ENCODE results near the gene CIART. TPM values are rescaled to one million over a fixed set of nuclear protein-coding genes. Genes with fewer than 3 reads are reported as not detected.
"Not testable (repeated sequence)": the region's sequence is repeated elsewhere in the genome, so short reads cannot be mapped to it uniquely, and the experiment has no call there.

The CIART gene
- polyA plus RNA-seq (2013, experiment 1 of 2) = 5.5 TPM
- 4.6 TPM for polyA plus RNA-seq (2013, experiment 2 of 2)

- no peaks in the 10 kb centered on the region for H3K9me3 ChIP-seq (ENCODE audit: control insufficient read depth, low read length)
- H3K4me1 ChIP-seq (ENCODE audit: control insufficient read depth, insufficient read depth, low read length, poor library complexity, severe bottlenecking) = no peaks in the 10 kb centered on the region
- WGBS, 2 experiments (ENCODE audit: insufficient coverage in 2 of 2) = 35 to 37% methylated on average over 31 to 35 of the region's 46 CpGs
- H3K4me3 ChIP-seq (ENCODE audit: extremely low read depth, insufficient read depth, low read length, poor library complexity, severe bottlenecking) = peak within 1 kb of the TSS; percentile 28
- H3K27ac ChIP-seq (ENCODE audit: low read depth, low read length, severe bottlenecking) = peak within 1 kb of the TSS; percentile 26
- H3K36me3 ChIP-seq (ENCODE audit: control insufficient read depth, insufficient read depth, low read length) = peaks cover 3% of the 10 kb centered on the region
These were observed at the start of gene CIART for GRCh38 chr1:150281758-150282557. Gene CIART, plus strand, starts transcription at chr1:150282554. Its CDS starts 714 bp downstream, at chr1:150283268.

- peaks cover 37% of the 10 kb centered on the region for H3K36me3 ChIP-seq (ENCODE audit: control insufficient read depth, insufficient read depth, low read length)
- 98 to 100% methylated on average over 5 to 10 of the region's 10 CpGs for WGBS, 2 experiments (ENCODE audit: insufficient coverage in 2 of 2)
- H3K9me3 ChIP-seq (ENCODE audit: control insufficient read depth, low read length); H3K27ac ChIP-seq (ENCODE audit: low read depth, low read length, severe bottlenecking); H3K4me3 ChIP-seq (ENCODE audit: extremely low read depth, insufficient read depth, low read length, poor library complexity, severe bottlenecking); H3K4me1 ChIP-seq (ENCODE audit: control insufficient read depth, insufficient read depth, low read length, poor library complexity, severe bottlenecking): not testable (repeated sequence)
These were observed 49.4 kb upstream of the CIART start for GRCh38 chr1:150232921-150233320.

GRCh38 chr1:150233359-150234308 lies 48.7 kb upstream of the CIART start:
- 51 to 63% methylated on average over 4 to 5 of the region's 15 CpGs for WGBS, 2 experiments (ENCODE audit: insufficient coverage in 2 of 2)
- H3K4me1 ChIP-seq (ENCODE audit: control insufficient read depth, insufficient read depth, low read length, poor library complexity, severe bottlenecking) = no peaks in the 10 kb centered on the region
- H3K27ac ChIP-seq (ENCODE audit: low read depth, low read length, severe bottlenecking) = no peak overlapping the region

GRCh38 chr1:150234309-150234565 lies 48.1 kb upstream of the CIART start:
- Histone ChIP-seq H3K36me3 (ENCODE audit: control insufficient read depth, insufficient read depth, low read length) (peaks cover 24% of the 10 kb centered on the region), H3K27ac (ENCODE audit: low read depth, low read length, severe bottlenecking) (peak overlapping the region; percentile 83), H3K4me1 (ENCODE audit: control insufficient read depth, insufficient read depth, low read length, poor library complexity, severe bottlenecking) (no peaks in the 10 kb centered on the region), H3K4me3 (ENCODE audit: extremely low read depth, insufficient read depth, low read length, poor library complexity, severe bottlenecking) (peak overlapping the region; percentile 96), H3K9me3 (ENCODE audit: control insufficient read depth, low read length) (no peaks in the 10 kb centered on the region)
- WGBS, 2 experiments (ENCODE audit: insufficient coverage in 2 of 2) = 0% methylated on average over 4 to 9 of the region's 9 CpGs

More at GRCh38 chr1:150233359-150234308, 48.7 kb upstream of the CIART start:
- Histone ChIP-seq H3K4me3 (ENCODE audit: extremely low read depth, insufficient read depth, low read length, poor library complexity, severe bottlenecking) (peak overlapping the region; percentile 96), H3K9me3 (ENCODE audit: control insufficient read depth, low read length) (no peaks in the 10 kb centered on the region), H3K36me3 (ENCODE audit: control insufficient read depth, insufficient read depth, low read length) (peaks cover 30% of the 10 kb centered on the region)

GRCh38 chr1:150234566-150235293 lies 47.6 kb upstream of the CIART start:
- H3K27ac ChIP-seq (ENCODE audit: low read depth, low read length, severe bottlenecking) = peak overlapping the region; percentile 83
- no peaks in the 10 kb centered on the region for H3K9me3 ChIP-seq (ENCODE audit: control insufficient read depth, low read length)
- H3K4me1 ChIP-seq (ENCODE audit: control insufficient read depth, insufficient read depth, low read length, poor library complexity, severe bottlenecking) = no peaks in the 10 kb centered on the region
- H3K36me3 ChIP-seq (ENCODE audit: control insufficient read depth, insufficient read depth, low read length) = peaks cover 19% of the 10 kb centered on the region
- WGBS, 2 experiments (ENCODE audit: insufficient coverage in 2 of 2) = 0% methylated on average over 59 to 68 of the region's 78 CpGs
- H3K4me3 ChIP-seq (ENCODE audit: extremely low read depth, insufficient read depth, low read length, poor library complexity, severe bottlenecking) = peak overlapping the region; percentile 96

- Histone ChIP-seq H3K36me3 (ENCODE audit: control insufficient read depth, insufficient read depth, low read length) (peaks cover 15% of the 10 kb centered on the region), H3K4me1 (ENCODE audit: control insufficient read depth, insufficient read depth, low read length, poor library complexity, severe bottlenecking) (no peaks in the 10 kb centered on the region), H3K27ac (ENCODE audit: low read depth, low read length, severe bottlenecking) (peak overlapping the region; percentile 83), H3K4me3 (ENCODE audit: extremely low read depth, insufficient read depth, low read length, poor library complexity, severe bottlenecking) (peak overlapping the region; percentile 96), H3K9me3 (ENCODE audit: control insufficient read depth, low read length) (no peaks in the 10 kb centered on the region)
- 0% methylated on average over 3 to 15 of the region's 27 CpGs for WGBS, 2 experiments (ENCODE audit: insufficient coverage in 2 of 2)
These were observed 47.0 kb upstream of the CIART start for GRCh38 chr1:150235294-150235851.

- peak within 1 kb of the TSS; percentile 83 for H3K27ac ChIP-seq (ENCODE audit: low read depth, low read length, severe bottlenecking)
- H3K4me3 ChIP-seq (ENCODE audit: extremely low read depth, insufficient read depth, low read length, poor library complexity, severe bottlenecking) = peak within 1 kb of the TSS; percentile 96
- peaks cover 9% of the 10 kb centered on the region for H3K36me3 ChIP-seq (ENCODE audit: control insufficient read depth, insufficient read depth, low read length)
- WGBS, 2 experiments (ENCODE audit: insufficient coverage in 2 of 2) = 1 to 2% methylated on average over 13 to 18 of the region's 33 CpGs
- no peaks in the 10 kb centered on the region for H3K4me1 ChIP-seq (ENCODE audit: control insufficient read depth, insufficient read depth, low read length, poor library complexity, severe bottlenecking)
- no peaks in the 10 kb centered on the region for H3K9me3 ChIP-seq (ENCODE audit: control insufficient read depth, low read length)
These were observed 46.3 kb upstream of the CIART start, which contains the start of gene ANP32E for GRCh38 chr1:150235852-150236613. Gene ANP32E, minus strand, starts transcription at chr1:150236112. Its CDS starts 326 bp downstream, at chr1:150235786.

GRCh38 chr1:150236614-150237100 lies 45.7 kb upstream of the CIART start:
- Histone ChIP-seq H3K36me3 (ENCODE audit: control insufficient read depth, insufficient read depth, low read length) (peaks cover 3% of the 10 kb centered on the region), H3K9me3 (ENCODE audit: control insufficient read depth, low read length) (no peaks in the 10 kb centered on the region), H3K4me1 (ENCODE audit: control insufficient read depth, insufficient read depth, low read length, poor library complexity, severe bottlenecking) (no peaks in the 10 kb centered on the region), H3K27ac (ENCODE audit: low read depth, low read length, severe bottlenecking) (peak overlapping the region; percentile 83), H3K4me3 (ENCODE audit: extremely low read depth, insufficient read depth, low read length, poor library complexity, severe bottlenecking) (peak overlapping the region; percentile 96)
- WGBS, 2 experiments (ENCODE audit: insufficient coverage in 2 of 2) = 45 to 56% methylated on average over 6 of the region's 10 CpGs

- not testable (repeated sequence) for H3K9me3 ChIP-seq (ENCODE audit: control insufficient read depth, low read length); H3K4me1 ChIP-seq (ENCODE audit: control insufficient read depth, insufficient read depth, low read length, poor library complexity, severe bottlenecking); H3K4me3 ChIP-seq (ENCODE audit: extremely low read depth, insufficient read depth, low read length, poor library complexity, severe bottlenecking); H3K27ac ChIP-seq (ENCODE audit: low read depth, low read length, severe bottlenecking); H3K36me3 ChIP-seq (ENCODE audit: control insufficient read depth, insufficient read depth, low read length)
- WGBS, 2 experiments (ENCODE audit: insufficient coverage in 2 of 2) = 95 to 96% methylated on average over 12 to 13 of the region's 13 CpGs
These were observed 45.2 kb upstream of the CIART start for GRCh38 chr1:150237176-150237575.
